GM19240 (cell line): ENCODE data around the gene SELENOW.

Source experiments
- DNase-seq: peaks from one replicate; pipeline ENCODE4 v3.0.0; 2011; ENCODE audit warnings: low spot score; ENCODE audit not compliant: insufficient read length

Gene SELENOW

GRCh38 chr19:47820410-47820809 is 41.9 kb downstream of the SELENOW start:
- DNase-seq, result no peak

DNA sequence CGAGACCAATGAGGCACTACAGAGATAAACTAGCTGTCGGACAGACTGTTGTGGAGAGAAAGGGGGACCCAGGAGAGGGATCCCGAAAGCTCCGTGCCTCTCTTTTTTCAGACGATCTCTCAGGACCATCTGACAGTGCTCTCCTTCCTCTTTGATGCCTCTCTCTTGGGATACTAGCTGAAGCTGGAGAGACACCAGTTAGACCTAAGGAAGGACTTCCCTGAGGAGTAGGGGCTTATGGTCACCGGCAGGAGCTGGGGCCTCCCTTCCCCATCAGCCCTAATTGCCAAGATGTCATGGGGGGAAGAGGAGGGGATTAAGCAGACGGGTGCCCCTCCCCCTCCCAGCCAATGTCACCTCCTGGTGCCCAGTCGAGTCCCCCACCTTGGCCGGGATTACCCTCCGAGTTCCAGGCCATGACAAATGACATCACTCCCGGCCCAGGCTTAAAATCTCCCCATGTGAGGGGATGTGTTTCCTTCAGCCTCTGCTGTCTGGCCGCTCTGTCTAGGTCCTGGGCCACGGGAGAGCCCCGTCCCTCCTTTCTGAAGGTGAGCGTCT is 43.0 kb downstream of the SELENOW start, which contains the start of gene CRX:
Gene CRX (plus strand): TSS at position 478 of the 561 bp plus-strand sequence. CDS start 12,507 bp downstream, outside the sequence.
- DNase-seq, result no peak

- DNase-seq, result no peak
Observed at GRCh38 chr19:47824396-47824795, 45.9 kb downstream of the SELENOW start.

DNA sequence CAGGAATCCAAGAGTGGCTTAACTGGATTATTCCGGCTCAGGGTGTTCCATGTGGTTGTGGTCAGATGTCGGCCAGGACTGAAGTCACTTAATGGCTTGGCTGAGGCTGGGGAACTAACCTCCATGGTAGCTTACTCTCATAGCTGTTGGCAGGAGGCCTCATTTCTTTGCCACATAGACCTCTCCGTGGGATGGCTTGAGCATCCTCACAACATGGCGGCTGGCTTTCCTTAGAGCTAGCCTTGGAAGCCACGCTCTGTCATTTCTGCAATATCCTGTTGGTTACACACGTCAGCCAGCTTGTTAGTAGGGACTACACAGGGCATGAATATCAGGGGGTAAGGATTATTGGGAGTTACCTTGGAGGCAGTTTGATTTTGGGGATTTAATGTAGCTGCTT is 48.3 kb downstream of the SELENOW start:
- no peak for DNase-seq

DNA sequence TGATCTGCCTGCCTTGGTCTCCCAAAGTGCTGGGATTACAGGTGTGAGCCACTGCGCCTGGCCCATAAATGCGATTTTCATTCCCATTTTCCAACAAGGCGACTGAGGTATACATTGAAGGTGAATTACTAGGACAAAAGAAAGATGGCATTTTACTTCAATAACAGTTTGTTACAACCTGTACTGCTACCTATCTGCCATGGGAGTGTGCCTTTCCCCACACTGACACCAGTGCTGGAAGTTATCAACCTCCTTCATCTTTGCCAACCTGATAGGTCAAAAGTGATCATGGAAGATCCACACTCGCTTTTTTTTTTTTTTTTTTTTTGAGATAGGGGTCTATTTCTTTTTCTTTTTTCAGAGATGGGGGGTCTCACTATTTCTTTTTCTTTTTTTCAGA is 54.2 kb downstream of the SELENOW start:
- DNase-seq, result no peak
